Ascending aorta (tissue), 2 donors: ENCODE measurements around the gene IGLL1. TPM values are rescaled to one million over a fixed set of nuclear protein-coding genes. Genes with fewer than 3 reads are reported as not detected.

Experiments
- DNase-seq, 2 donors: peaks; one replicate each; pipeline ENCODE4 v3.0.0-alpha.2; 2019; ENCODE audit warnings: low spot score in 2 of 2
- H3K27ac ChIP-seq, 2 donors: fragments of 200-600 bp; sonication (generic); one replicate each; pipeline ENCODE4 v1.5.1; 2016 to 2017; ENCODE audit warnings: mild to moderate bottlenecking in 1 of 2
- H3K27me3 ChIP-seq: fragments of 200-600 bp; sonication (generic); one replicate; pipeline ENCODE4 v1.5.1; 2017
- H3K36me3 ChIP-seq, 2 donors: fragments of 200-600 bp; sonication (generic); one replicate each; pipeline ENCODE4 v1.5.1; 2016
- H3K4me1 ChIP-seq, 2 donors: fragments of 200-600 bp; sonication (generic); one replicate each; pipeline ENCODE4 v1.5.1; 2016 to 2017; ENCODE audit warnings: mild to moderate bottlenecking in 1 of 2
- H3K4me3 ChIP-seq, 2 donors: fragments of 200-600 bp; sonication (generic); one replicate each; pipeline ENCODE4 v1.5.1; 2016 to 2017; ENCODE audit warnings: mild to moderate bottlenecking in 1 of 2
- H3K9me3 ChIP-seq, 2 donors: fragments of 200-600 bp; sonication (generic); one replicate each; pipeline ENCODE4 v1.5.1; 2016
- CTCF ChIP-seq, 3 experiments: fragments of 200-600 bp in 2 of 3; fragments of 450-650 bp in 1 of 3; sonication (generic) in 2 of 3; IDR thresholded peaks; one replicate each; pipeline ENCODE4 v1.5.1; 2016 to 2019; ENCODE audit warnings: antibody characterized with exemption in 3 of 3, mild to moderate bottlenecking in 1 of 3, moderate library complexity in 1 of 3
- intact Hi-C: fragments of 100-400 bp; cut with DNase I; formaldehyde crosslinking; loops from one replicate; pipeline ENCODE4 v1.15.1; 2023
- total RNA-seq: library from RNA; depleted of rRNA; stranded (reverse); fragments of >200 nt; gene quantifications from one replicate; pipeline ENCODE4 v1.1.0, GENCODE V29; 2016

Gene IGLL1
- total RNA-seq, 1 donor from 2014 or later, result not detected

DNA sequence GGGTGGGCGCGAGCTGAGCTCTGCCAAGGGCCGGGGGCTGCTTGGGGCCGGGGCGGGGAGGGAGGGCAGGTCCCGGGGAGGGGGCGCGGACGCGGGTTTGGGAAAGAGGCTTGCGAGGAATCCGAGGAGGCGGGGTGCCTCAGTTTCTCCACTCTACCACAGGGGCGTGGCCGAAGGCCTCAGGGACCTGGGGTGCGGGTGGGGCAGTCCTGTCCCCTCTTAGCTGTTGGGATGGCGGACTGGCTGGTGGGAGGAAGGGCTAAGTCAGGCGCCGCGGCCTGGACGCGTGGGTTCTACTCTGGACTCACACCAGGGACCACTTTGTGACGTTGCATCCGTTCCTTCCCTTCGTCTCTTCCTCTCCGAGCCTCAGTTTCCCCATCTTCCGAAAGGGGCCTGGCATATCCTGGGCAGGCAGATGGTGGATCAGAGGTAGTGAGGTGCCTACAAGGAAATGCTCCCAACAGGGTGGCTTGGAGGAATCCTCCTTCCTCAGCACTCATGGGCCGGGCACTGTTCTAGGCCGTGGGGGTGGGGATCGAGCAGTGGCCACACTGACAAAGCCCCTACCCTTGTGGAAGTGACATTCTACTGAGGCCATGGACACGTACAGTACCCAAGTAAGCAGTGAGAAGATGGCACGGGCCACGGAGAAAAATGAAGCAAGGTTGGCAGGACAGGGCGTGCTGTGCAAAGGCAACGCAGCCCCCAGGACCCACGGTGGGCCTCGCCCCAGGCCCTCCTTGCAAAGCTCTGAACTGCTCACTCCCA is 13.2 kb downstream of the IGLL1 start:
- DNase-seq, result no peak
- peaks cover 0 to 2% of the 10 kb centered on the region in 2 donors for H3K4me1 ChIP-seq
- no peak overlapping the region for H3K27ac ChIP-seq
- no peak for TF ChIP-seq CTCF (IDR thresholded peaks at IDR 0.05)
- H3K27me3 ChIP-seq, result no peaks in the 10 kb centered on the region
- peak overlapping the region; percentile 50 to 58 for H3K4me3 ChIP-seq
- H3K9me3 ChIP-seq, result no peaks in the 10 kb centered on the region
- no peaks in the 10 kb centered on the region for H3K36me3 ChIP-seq
- intact Hi-C loops, result no loop called here

DNA sequence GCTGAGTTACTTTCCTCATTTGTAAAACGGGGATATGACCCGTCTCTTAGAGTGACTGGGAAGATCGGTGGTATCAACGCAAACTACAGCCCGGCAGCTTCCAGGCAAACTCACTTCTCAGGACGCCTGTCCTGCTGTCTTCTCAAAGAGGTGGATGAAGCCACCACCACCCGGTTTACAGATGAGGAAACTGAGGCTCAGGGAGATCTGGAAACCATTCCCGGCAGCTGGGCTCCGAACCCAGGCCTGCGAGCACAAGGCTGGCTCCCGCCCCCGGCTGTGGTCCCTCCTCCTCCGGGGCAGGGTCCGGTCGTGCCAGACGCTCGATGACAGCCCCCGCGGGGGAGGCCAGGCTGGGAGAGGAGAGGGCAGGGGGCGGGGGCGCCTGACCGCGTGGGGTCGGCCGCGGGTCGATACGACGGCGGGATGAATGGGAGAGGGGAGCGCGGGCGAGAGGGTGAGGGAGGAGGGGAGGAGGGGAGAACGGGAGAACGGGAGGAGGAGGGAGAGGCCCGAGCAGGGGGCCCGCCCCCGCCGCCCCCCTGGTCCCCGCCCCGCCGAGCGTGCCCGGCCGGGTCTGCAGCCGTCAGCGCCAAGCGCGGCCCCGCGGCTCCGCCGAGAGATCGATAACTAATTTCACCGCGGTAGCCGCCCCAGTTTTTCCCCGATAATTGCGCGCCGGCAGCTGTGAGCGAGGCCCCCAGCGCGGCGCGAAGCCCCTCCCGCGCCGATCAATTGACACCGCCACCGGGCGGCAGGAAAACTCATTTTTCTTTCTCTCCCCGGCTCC is 14.0 kb downstream of the IGLL1 start:
- intact Hi-C loops, result no loop called here
- Histone ChIP-seq H3K36me3 (no peaks in the 10 kb centered on the region), H3K4me1 (peaks cover 0 to 2% of the 10 kb centered on the region in 2 donors), H3K4me3 (peak overlapping the region; percentile 50 to 58), H3K27ac (no peak overlapping the region), H3K27me3 (no peaks in the 10 kb centered on the region), H3K9me3 (no peaks in the 10 kb centered on the region)
- DNase-seq, result peak in 1 of 2 donors; percentile 35
- TF ChIP-seq CTCF (IDR thresholded peaks at IDR 0.05), result no peak

- H3K36me3 ChIP-seq, result no peaks in the 10 kb centered on the region
- no peak overlapping the region for H3K27ac ChIP-seq
- no peak for DNase-seq
- no peak for TF ChIP-seq CTCF (IDR thresholded peaks at IDR 0.05)
- no peaks in the 10 kb centered on the region for H3K27me3 ChIP-seq
- H3K4me1 ChIP-seq, result peaks cover 0 to 2% of the 10 kb centered on the region in 2 donors
- no peaks in the 10 kb centered on the region for H3K9me3 ChIP-seq
- H3K4me3 ChIP-seq, result peak overlapping the region; percentile 50 to 58
- intact Hi-C loops, result no loop called here
Measured at GRCh38 chr22:23565305-23565914, 14.7 kb downstream of the IGLL1 start.

DNA sequence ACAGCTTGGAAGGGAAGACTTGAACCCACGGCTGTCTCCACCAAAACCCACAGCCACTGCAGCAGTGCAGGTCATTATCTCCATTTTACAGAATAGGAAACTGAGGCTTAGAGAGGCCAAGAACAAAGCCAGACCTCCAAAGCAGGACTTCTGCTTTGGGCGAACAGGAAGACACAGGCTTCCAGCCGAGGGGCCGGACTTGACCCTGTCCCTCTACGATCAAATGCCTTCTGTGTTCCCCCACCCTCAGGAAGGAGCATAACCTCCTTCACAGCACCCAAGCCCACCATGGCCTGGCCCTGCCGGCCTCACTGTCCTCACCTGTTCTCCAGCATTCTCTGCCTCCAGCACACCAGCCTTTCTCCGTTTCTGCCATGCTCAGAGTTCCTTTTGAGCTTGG is 15.8 kb downstream of the IGLL1 start:
- intact Hi-C loops, result no loop called here
- DNase-seq, result peak in 1 of 2 donors; percentile 40
- no peaks in the 10 kb centered on the region for H3K27me3 ChIP-seq

More for the DNA sequence above, 15.8 kb downstream of the IGLL1 start:
- no peak for TF ChIP-seq CTCF (IDR thresholded peaks at IDR 0.05)
- H3K4me1 ChIP-seq, result peaks cover 0 to 2% of the 10 kb centered on the region in 2 donors
- no peak overlapping the region for H3K27ac ChIP-seq
- H3K36me3 ChIP-seq, result no peaks in the 10 kb centered on the region
- H3K9me3 ChIP-seq, result no peaks in the 10 kb centered on the region
- no peak overlapping the region for H3K4me3 ChIP-seq
